Retinal pigment epithelial cell (primary cell): Measurements from ENCODE around the gene GRIA4.

ENCODE experiments used
- DNase-seq: peaks from one replicate; pipeline ENCODE4 v3.0.0-alpha.2; 2010; ENCODE audit warnings: low read depth
- H3K4me3 ChIP-seq: 2 replicates; pipeline ENCODE4 v1.5.1; 2011; ENCODE audit warnings: mild to moderate bottlenecking, low read length, control low read depth, moderate library complexity
- CTCF ChIP-seq: conservative IDR thresholded peaks from 2 replicates; pipeline ENCODE4 v1.5.1; 2011; ENCODE audit warnings: low read depth, low read length, control low read depth, inconsistent platforms

The GRIA4 gene

GRCh38 chr11:105840391-105840790 lies 230.5 kb downstream of the GRIA4 start:
- no peak for TF ChIP-seq CTCF
- DNase-seq, result no peak
- H3K4me3 ChIP-seq, result no peak overlapping the region

GRCh38 chr11:105852403-105852802 lies 242.5 kb downstream of the GRIA4 start:
- no peak for DNase-seq
- no peak for TF ChIP-seq CTCF
- no peak overlapping the region for H3K4me3 ChIP-seq

- no peak for TF ChIP-seq CTCF
- no peak for DNase-seq
- no peak overlapping the region for H3K4me3 ChIP-seq
Observed at GRCh38 chr11:105854269-105854668, 244.4 kb downstream of the GRIA4 start.

- peak; percentile 55 for DNase-seq
- no peak for TF ChIP-seq CTCF
- no peak overlapping the region for H3K4me3 ChIP-seq
Observed at GRCh38 chr11:105856954-105857353, 247.1 kb downstream of the GRIA4 start.

- no peak for TF ChIP-seq CTCF
- H3K4me3 ChIP-seq, result no peak overlapping the region
- no peak for DNase-seq
Observed at GRCh38 chr11:105857728-105858127, 247.9 kb downstream of the GRIA4 start.

- DNase-seq, result no peak
Observed at GRCh38 chr11:105858841-105859240, 249.0 kb downstream of the GRIA4 start.

More at GRCh38 chr11:105858841-105859240, 249.0 kb downstream of the GRIA4 start:
- no peak for TF ChIP-seq CTCF
- no peak overlapping the region for H3K4me3 ChIP-seq
